T-cell (primary cell): ENCODE data around the gene MTOR. TPM values are rescaled to one million over a fixed set of nuclear protein-coding genes. Genes with fewer than 3 reads are reported as not detected.
A peak's percentile ranks its signal among the peaks of the same experiment; 100 is the strongest.
"Not testable (repeated sequence)": the region's sequence is repeated elsewhere in the genome, so short reads cannot be mapped to it uniquely, and the experiment has no call there.

Experiments used
- ATAC-seq, 4 experiments: fragments of 200-7000 bp in 3 of 4; fragments of 150-1000 bp in 1 of 4; cut with Tn5 transposase; replicated peaks in 1 of 4; 1 replicate in 3 of 4; 2 replicates in 1 of 4; pipeline ENCODE4 v1.10.0; 2021; ENCODE audit warnings: moderate library complexity in 3 of 4, mild to moderate bottlenecking in 2 of 4, moderate number of reproducible peaks in 1 of 4
- CTCF ChIA-PET, 2 donors: fragments of 300-600 bp; sonication (Branson Sonifier 250); formaldehyde crosslinking; loops; one replicate each; lab custom pipeline; 2022; ENCODE audit warnings: antibody characterized with exemption in 2 of 2; lab: Charles Lee
- POLR2A ChIA-PET, 2 donors: fragments of 300-600 bp; sonication (Branson Sonifier 250); formaldehyde crosslinking; loops; one replicate each; lab custom pipeline; 2022; ENCODE audit warnings: antibody characterized with exemption in 2 of 2; lab: Charles Lee
- DNase-seq, 35 experiments: peaks; one replicate each; pipeline versions ENCODE4 v3.0.0 to v3.0.0-alpha.2; 2013 to 2023
- H3K27ac ChIP-seq: one replicate; pipeline ENCODE4 v1.5.1; 2013; ENCODE audit warnings: low read length
- H3K27me3 ChIP-seq, 2 experiments: replicated peaks in 1 of 2; 1 replicate in 1 of 2; 2 replicates in 1 of 2; pipeline versions ENCODE4 v1.6.1 to v1.7.0; 2013; ENCODE audit warnings: low read length in 1 of 2, mixed read lengths in 1 of 2; ENCODE audit not compliant: control insufficient read depth in 2 of 2, insufficient read depth in 2 of 2; ENCODE audit errors: extremely low read depth in 1 of 2
- H3K36me3 ChIP-seq, 2 donors: 1 replicate in 1 of 2; 2 replicates in 1 of 2; pipeline versions ENCODE4 v1.6.1 to v1.7.0; 2013; ENCODE audit warnings: low read length in 1 of 2; ENCODE audit not compliant: control insufficient read depth in 2 of 2, insufficient read depth in 1 of 2; ENCODE audit errors: extremely low read depth in 1 of 2
- H3K4me1 ChIP-seq, 2 experiments: 1 replicate in 1 of 2; 2 replicates in 1 of 2; pipeline versions ENCODE4 v1.6.1 to v1.7.0; 2013; ENCODE audit warnings: low read length in 2 of 2, mixed read lengths in 1 of 2; ENCODE audit not compliant: insufficient read depth in 2 of 2, control insufficient read depth in 1 of 2; ENCODE audit errors: extremely low read depth in 1 of 2
- H3K4me3 ChIP-seq, 2 donors: 1 replicate in 1 of 2; 2 replicates in 1 of 2; pipeline versions ENCODE4 v1.5.1 to v1.7.0; 2013; ENCODE audit warnings: mild to moderate bottlenecking in 2 of 2, low read length in 1 of 2, moderate library complexity in 1 of 2; ENCODE audit not compliant: control insufficient read depth in 1 of 2; ENCODE audit errors: extremely low read depth in 1 of 2
- H3K9me3 ChIP-seq: 2 replicates; pipeline ENCODE4 v1.7.0; 2013
- H3K27ac Mint-ChIP-seq, 2 donors: one replicate each; pipeline ENCODE4 v1.8.0; 2020 to 2021; ENCODE audit warnings: mild to moderate bottlenecking in 2 of 2, mixed read lengths in 2 of 2
- H3K27me3 Mint-ChIP-seq, 2 donors: one replicate each; pipeline ENCODE4 v1.8.0; 2021 to 2022; ENCODE audit warnings: mixed read lengths in 2 of 2
- H3K36me3 Mint-ChIP-seq: one replicate; pipeline ENCODE4 v1.8.0; 2021; ENCODE audit warnings: mixed read lengths
- H3K4me1 Mint-ChIP-seq, 3 donors: one replicate each; pipeline ENCODE4 v1.8.0; 2020 to 2022; ENCODE audit warnings: mixed read lengths in 3 of 3, mild to moderate bottlenecking in 1 of 3
- H3K4me3 Mint-ChIP-seq, 3 donors: one replicate each; pipeline ENCODE4 v1.8.0; 2020 to 2022; ENCODE audit warnings: mild to moderate bottlenecking in 3 of 3, mixed read lengths in 3 of 3, moderate library complexity in 3 of 3
- H3K9me3 Mint-ChIP-seq, 3 donors: one replicate each; pipeline ENCODE4 v1.8.0; 2020 to 2022; ENCODE audit warnings: mixed read lengths in 3 of 3
- WGBS: methylation state at CpG from one replicate; pipeline ENCODE4 v1.1.5; 2013; ENCODE audit warnings: missing lambda C conversion rate; ENCODE audit not compliant: insufficient coverage; 5-methylcytosine and 5-hydroxymethylcytosine counted together
- total RNA-seq, 35 experiments: library from RNA in 6 of 35; stranded (reverse) in 6 of 35; fragments of 120-200 nt in 1 of 35; gene quantifications; one replicate each; pipeline versions ENCODE4 v1.2.1 to v1.2.4 and lab custom pipeline; 2013 to 2026

MTOR gene
- total RNA-seq, 5 donors from 2014 or later (not counting 1 experiment from before 2014, with no cell fraction given), result 41.7 to 45.1 (median 43.6) TPM

GRCh38 chr1:11184973-11185372, 77.4 kb downstream of the MTOR start:
- ChIA-PET POLR2A (no interaction called here), CTCF (interaction anchor here in 1 of 2 donors (0.9 kb wide), 1 partner anchor 307 kb away, joined by 3 read pairs; no protein-coding TSS in a partner anchor)
- Histone ChIP-seq H3K36me3 (peaks cover 8 to 57% of the 10 kb centered on the region in 2 donors), H3K4me1 (no peaks in the 10 kb centered on the region), H3K9me3 (no peaks in the 10 kb centered on the region), H3K4me3 (no peak overlapping the region), H3K27me3 (no peaks in the 10 kb centered on the region), H3K27ac (no peak overlapping the region)
- ATAC-seq, result no peak
- no peak for DNase-seq
- Mint-ChIP-seq H3K27me3 (no peaks in the 10 kb centered on the region), H3K27ac (no peak overlapping the region), H3K4me3 (no peak overlapping the region), H3K36me3 (peaks cover 32% of the 10 kb centered on the region), H3K9me3 (no peaks in the 10 kb centered on the region), H3K4me1 (peaks cover 0 to 2% (median 0%) of the 10 kb centered on the region in 3 donors)
- WGBS, result no CpG with 5 or more reads among the region's 1 CpG

- ChIA-PET POLR2A (interaction anchor here in 1 of 2 donors (0.6 to 0.7 kb wide), 2 partner anchors 36 kb away, joined by 3 to 4 read pairs; no protein-coding TSS in a partner anchor), CTCF (interaction anchor here in 1 of 2 donors (0.6 kb wide), 1 partner anchor 147 kb away, joined by 11 read pairs; no protein-coding TSS in a partner anchor)
- H3K9me3 ChIP-seq, result no peaks in the 10 kb centered on the region
- no peaks in the 10 kb centered on the region for H3K27me3 Mint-ChIP-seq
- DNase-seq (no peak), ATAC-seq (no peak)
- peaks cover 30% of the 10 kb centered on the region for H3K36me3 Mint-ChIP-seq
- H3K4me1 Mint-ChIP-seq, result peaks cover 0 to 2% (median 0%) of the 10 kb centered on the region in 3 donors
- H3K4me1 ChIP-seq, result no peaks in the 10 kb centered on the region
- H3K9me3 Mint-ChIP-seq, result no peaks in the 10 kb centered on the region
- peaks cover 3 to 52% of the 10 kb centered on the region in 2 donors for H3K36me3 ChIP-seq
- WGBS, result no CpG with 5 or more reads among the region's 3 CpGs
- no peak overlapping the region for H3K27ac ChIP-seq
- no peak overlapping the region for H3K4me3 ChIP-seq
- no peak overlapping the region for H3K27ac Mint-ChIP-seq
- no peaks in the 10 kb centered on the region for H3K27me3 ChIP-seq
- no peak overlapping the region for H3K4me3 Mint-ChIP-seq
These were observed 79.5 kb downstream of the MTOR start for GRCh38 chr1:11182884-11183283.

- CTCF ChIA-PET, result interaction anchor here in 1 of 2 donors (0.7 kb wide), 1 partner anchor 391 kb away, joined by 4 read pairs; no protein-coding TSS in a partner anchor
- H3K27me3 ChIP-seq, result no peaks in the 10 kb centered on the region
- H3K9me3 ChIP-seq, result no peaks in the 10 kb centered on the region
- no peak overlapping the region for H3K27ac Mint-ChIP-seq
- peaks cover 8 to 59% of the 10 kb centered on the region in 2 donors for H3K36me3 ChIP-seq
- ATAC-seq (no peak), DNase-seq (no peak)
- POLR2A ChIA-PET, result interaction anchor here in 1 of 2 donors (0.5 kb wide), 1 partner anchor 738 kb away, joined by 4 read pairs; no protein-coding TSS in a partner anchor
- H3K4me3 Mint-ChIP-seq, result no peak overlapping the region
- no peaks in the 10 kb centered on the region for H3K4me1 ChIP-seq
- H3K9me3 Mint-ChIP-seq, result no peaks in the 10 kb centered on the region
- no peak overlapping the region for H3K4me3 ChIP-seq
- peaks cover 28% of the 10 kb centered on the region for H3K36me3 Mint-ChIP-seq
- H3K4me1 Mint-ChIP-seq, result no peaks in the 10 kb centered on the region
- no peaks in the 10 kb centered on the region for H3K27me3 Mint-ChIP-seq
- no peak overlapping the region for H3K27ac ChIP-seq
These were observed 82.0 kb downstream of the MTOR start for GRCh38 chr1:11180342-11180744.

- H3K4me3 Mint-ChIP-seq, H3K27ac ChIP-seq, H3K9me3 Mint-ChIP-seq, H3K27me3 Mint-ChIP-seq, H3K27me3 ChIP-seq, CTCF ChIA-PET, H3K4me1 ChIP-seq, H3K4me1 Mint-ChIP-seq, H3K4me3 ChIP-seq, ATAC-seq, H3K9me3 ChIP-seq, DNase-seq: not testable (repeated sequence)
- POLR2A ChIA-PET, result interaction anchor here in 1 of 2 donors (0.5 kb wide), 1 partner anchor 737 kb away, joined by 4 read pairs; no protein-coding TSS in a partner anchor
- WGBS, result 100% methylated on average over 2 of the region's 3 CpGs
- Mint-ChIP-seq H3K36me3 (peaks cover 22% of the 10 kb centered on the region), H3K27ac (peak overlapping the region in 1 of 2 donors; percentile 1)
- H3K36me3 ChIP-seq, result peaks cover 8 to 57% of the 10 kb centered on the region in 2 donors
These were observed 82.6 kb downstream of the MTOR start for GRCh38 chr1:11179749-11180148.

GRCh38 chr1:11179125-11179524, 83.2 kb downstream of the MTOR start:
- ChIA-PET POLR2A (interaction anchor here in 1 of 2 donors (0.5 kb wide), 1 partner anchor 1113 kb away, joined by 4 read pairs; no protein-coding TSS in a partner anchor), CTCF (no interaction called here)
- no peaks in the 10 kb centered on the region for H3K4me1 Mint-ChIP-seq
- H3K27me3 Mint-ChIP-seq, result no peaks in the 10 kb centered on the region
- no peak for DNase-seq
- ATAC-seq, result no peak
- H3K4me3 Mint-ChIP-seq, result no peak overlapping the region
- H3K4me1 ChIP-seq, result no peaks in the 10 kb centered on the region
- peak overlapping the region in 1 of 2 donors; percentile 1 for H3K27ac Mint-ChIP-seq
- no peaks in the 10 kb centered on the region for H3K9me3 Mint-ChIP-seq
- H3K36me3 ChIP-seq, result peaks cover 8 to 52% of the 10 kb centered on the region in 2 donors
- no peaks in the 10 kb centered on the region for H3K9me3 ChIP-seq
- H3K27ac ChIP-seq, result no peak overlapping the region
- H3K36me3 Mint-ChIP-seq, result peaks cover 20% of the 10 kb centered on the region
- no peaks in the 10 kb centered on the region for H3K27me3 ChIP-seq
- H3K4me3 ChIP-seq, result no peak overlapping the region

- Mint-ChIP-seq H3K9me3 (no peaks in the 10 kb centered on the region), H3K4me1 (no peaks in the 10 kb centered on the region), H3K27me3 (no peaks in the 10 kb centered on the region), H3K36me3 (peaks cover 24% of the 10 kb centered on the region), H3K27ac (peak overlapping the region in 1 of 2 donors; percentile 30), H3K4me3 (no peak overlapping the region)
- ChIA-PET POLR2A (interaction anchor here in 1 of 2 donors (0.5 kb wide), 1 partner anchor 1853 kb away, joined by 4 read pairs; no protein-coding TSS in a partner anchor), CTCF (no interaction called here)
- no peak overlapping the region for H3K4me3 ChIP-seq
- peaks cover 6 to 46% of the 10 kb centered on the region in 2 donors for H3K36me3 ChIP-seq
- no peaks in the 10 kb centered on the region for H3K4me1 ChIP-seq
- H3K27ac ChIP-seq, result no peak overlapping the region
- no peaks in the 10 kb centered on the region for H3K27me3 ChIP-seq
- 94% methylated on average over 3 of the region's 7 CpGs for WGBS
- no peak for ATAC-seq
- no peak for DNase-seq
- no peaks in the 10 kb centered on the region for H3K9me3 ChIP-seq
These were observed 84.0 kb downstream of the MTOR start for GRCh38 chr1:11178021-11179015.
